Stimulated activated CD4-positive, alpha-beta T cell treated with anti-CD3 and anti-CD28 coated beads, Interleukin-1b, Interleukin-23, amount 100 ng/mL, for 4 hours (primary cell): ENCODE results near the gene VMO1.
A peak's percentile ranks its signal among the peaks of the same experiment; 100 is the strongest.
"Not testable (repeated sequence)": the region's sequence is repeated elsewhere in the genome, so short reads cannot be mapped to it uniquely, and the experiment has no call there.

Experiments used
- DNase-seq, 2 donors: peaks; one replicate each; pipeline ENCODE4 v3.0.0-alpha.2; 2020; ENCODE audit warnings: low read depth in 2 of 2

Gene VMO1, protein sequence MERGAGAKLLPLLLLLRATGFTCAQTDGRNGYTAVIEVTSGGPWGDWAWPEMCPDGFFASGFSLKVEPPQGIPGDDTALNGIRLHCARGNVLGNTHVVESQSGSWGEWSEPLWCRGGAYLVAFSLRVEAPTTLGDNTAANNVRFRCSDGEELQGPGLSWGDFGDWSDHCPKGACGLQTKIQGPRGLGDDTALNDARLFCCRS

DNA sequence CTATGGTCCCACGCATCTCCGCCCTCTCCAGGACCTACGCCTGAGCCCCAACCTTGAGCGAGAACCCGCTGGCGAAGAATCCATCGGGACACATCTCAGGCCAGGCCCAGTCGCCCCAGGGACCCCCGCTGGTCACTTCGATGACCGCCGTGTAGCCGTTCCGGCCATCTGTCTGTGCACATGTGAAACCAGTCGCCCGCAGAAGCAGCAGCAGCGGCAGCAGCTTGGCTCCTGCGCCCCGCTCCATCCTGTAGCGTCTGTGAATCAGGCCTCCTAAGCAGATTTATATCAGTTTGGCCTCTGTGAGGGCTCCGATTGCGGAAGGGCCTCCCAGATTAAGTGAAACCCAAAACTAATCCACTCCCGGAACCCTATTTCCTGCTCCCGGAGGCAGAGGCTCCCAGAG lies at the start of gene VMO1:
VMO1 (minus strand) TSS at position 259 of the 406 bp plus-strand sequence; CDS start at position 247, 12 bp downstream.
- no peak for DNase-seq

DNA sequence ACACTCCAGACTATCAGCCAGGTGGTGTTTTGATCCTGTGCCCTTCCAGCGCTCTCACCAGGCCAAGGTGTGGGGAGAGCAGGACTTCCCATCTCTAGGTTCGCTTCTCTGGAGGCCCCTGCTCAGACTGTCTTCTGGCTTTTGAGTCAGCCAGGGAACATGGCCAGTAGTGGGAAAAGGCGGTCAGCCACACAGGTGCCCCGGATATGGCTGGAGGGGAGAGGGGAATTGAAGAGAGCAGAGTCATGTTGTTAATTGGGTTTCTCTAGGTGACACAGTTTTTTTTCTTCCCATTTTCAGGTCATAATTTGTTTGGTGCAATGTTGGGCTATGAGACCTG lies 48.5 kb upstream of the VMO1 start:
- no peak for DNase-seq

DNA sequence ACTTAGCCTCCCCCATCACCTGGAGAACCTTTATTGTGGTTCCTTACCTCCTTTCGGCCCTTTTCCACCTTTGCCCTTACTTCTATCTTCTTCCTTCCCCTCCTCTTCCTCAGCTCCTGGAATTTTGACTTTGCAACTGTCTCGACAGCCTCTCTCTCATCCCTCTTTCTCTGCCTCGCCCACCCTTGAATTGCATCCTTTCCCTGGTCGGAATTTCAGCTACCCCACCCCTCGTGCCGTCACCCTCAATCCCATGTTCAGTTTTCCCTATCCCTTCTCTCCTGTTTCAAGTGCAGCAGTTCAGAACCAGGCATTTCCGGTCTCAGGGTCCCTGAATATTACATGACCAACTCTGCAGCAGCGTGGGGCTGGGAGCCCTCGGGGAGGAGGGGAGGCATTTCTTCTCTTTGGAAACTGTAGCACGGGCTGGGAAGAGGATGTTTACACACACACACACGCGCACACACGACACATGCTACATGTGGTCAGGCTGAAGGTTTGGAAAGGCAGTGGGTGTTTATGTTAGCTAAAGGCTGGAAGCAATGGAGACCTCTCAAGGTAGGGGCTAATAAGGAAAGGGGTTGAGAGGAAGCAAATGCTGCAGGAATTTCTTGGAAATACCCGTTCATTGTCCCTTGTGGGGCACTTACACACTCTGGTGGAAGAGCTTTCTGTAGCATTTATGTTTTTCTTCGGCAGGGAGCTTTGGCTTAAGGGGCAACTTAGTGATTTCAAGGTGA lies 47.9 kb upstream of the VMO1 start:
- DNase-seq, result peak in 1 of 2 donors; percentile 8

DNA sequence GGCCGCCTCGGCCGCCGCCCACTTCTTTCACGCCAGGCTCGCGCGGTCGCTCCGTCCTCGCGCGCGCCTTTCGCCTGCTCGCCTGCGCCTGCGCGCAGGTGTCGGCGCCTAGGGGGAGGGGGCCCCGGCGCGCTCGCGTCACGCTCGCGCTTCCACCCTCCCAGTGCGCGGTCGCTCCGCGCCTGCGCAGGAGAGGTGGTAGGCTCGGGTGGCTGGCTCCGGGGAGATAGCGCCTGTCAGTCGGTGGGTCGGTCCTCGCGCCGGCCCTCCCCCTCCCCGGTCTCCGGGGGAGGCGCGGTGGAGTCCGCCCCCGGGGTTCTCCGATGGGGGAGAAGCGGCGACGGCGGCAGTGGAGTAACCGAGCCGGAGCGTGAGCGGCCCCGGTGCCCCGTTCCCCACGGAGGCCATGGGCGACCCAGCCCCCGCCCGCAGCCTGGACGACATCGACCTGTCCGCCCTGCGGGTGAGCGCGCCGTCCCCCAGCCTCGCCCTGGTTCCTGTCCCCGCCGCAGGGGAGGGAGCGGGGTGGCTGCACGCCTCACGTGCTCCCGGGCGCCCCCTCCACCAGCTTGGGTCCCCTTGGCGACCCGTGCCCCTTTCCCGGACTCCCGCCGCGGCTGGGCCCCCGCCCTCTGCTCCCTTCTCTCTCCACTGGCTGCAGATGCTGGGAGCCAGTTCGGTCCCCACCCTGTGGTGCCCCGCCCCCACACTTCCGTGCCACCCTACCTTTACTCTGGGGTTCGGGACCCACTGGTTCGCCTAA lies 47.2 kb upstream of the VMO1 start, which contains the start of gene MINK1:
MINK1 (plus strand) TSS at position 163 of the 763 bp plus-strand sequence; CDS start at position 407, 244 bp downstream.
- peak; percentile 78 to 82 for DNase-seq

DNA sequence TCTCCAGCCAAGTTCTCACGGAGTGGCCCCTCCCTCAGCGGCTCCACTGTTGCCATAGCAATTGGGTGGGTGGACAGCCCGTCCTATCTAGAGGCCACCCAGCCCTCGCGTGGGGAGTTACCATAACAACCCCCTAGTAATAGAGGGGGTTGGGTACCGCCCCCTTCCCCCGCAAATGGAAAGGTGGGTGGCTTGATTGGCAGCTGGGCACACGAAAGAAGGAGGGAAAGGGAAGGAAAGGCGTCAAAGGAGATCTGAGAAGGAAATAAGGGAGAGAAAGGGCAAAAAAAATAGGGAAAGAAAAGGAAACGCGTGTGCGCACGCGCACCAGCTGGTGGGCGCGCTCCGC lies 46.6 kb upstream of the VMO1 start:
- DNase-seq, result not testable (repeated sequence)

DNA sequence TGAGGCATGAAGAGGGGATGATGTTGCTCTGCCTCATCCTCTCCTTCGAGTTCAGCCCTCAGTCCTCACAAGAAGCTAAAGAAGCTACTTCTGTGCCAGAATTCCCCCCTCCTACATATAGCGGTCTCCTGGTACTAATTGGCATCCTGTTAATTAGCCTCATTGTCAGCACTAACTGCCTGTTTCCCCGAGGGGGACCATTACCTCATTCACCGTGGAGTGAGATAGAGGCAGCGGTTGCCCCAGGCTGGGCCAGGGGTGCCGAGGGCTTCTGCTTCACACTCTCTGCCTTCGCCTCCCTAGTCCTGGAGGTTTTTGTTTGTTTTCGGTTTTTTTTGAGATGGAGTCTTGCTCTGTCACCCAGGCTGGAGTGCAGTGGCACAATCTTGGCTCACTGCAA lies 41.2 kb upstream of the VMO1 start:
- no peak for DNase-seq

DNA sequence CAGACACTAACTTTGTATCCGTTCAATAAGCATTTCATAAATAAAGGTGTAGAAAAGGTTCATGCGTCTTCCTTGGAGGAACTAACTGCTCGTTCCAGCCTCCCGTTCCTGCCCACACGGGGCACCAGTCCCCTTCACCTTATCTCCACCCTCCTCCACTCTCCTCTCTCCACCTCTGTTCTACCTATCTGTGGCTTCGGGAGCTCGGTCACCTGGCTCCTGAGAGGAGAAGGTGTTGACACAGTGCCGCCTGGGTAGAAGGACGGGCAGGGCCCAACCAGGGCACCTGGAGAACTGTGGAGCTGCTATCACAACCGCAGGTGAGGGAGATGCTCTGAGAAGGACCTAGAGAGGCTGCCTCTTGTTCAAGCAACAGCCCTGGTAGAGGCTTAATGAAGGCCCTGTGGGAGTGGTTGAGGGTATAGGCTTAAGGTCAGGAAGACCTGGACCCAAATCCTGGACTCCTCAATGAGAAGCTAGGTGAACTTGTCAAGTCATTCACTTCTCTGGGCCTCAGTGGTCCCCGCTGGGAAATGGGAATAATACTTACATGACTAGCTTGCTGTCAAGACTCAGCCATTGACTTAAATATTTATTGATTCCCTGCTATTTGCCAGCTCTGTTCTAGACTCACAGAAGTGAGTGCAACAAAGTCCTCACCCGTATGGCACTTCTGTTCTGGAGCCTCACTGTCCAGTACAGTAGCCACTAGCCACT lies 37.4 kb upstream of the VMO1 start:
- no peak for DNase-seq

DNA sequence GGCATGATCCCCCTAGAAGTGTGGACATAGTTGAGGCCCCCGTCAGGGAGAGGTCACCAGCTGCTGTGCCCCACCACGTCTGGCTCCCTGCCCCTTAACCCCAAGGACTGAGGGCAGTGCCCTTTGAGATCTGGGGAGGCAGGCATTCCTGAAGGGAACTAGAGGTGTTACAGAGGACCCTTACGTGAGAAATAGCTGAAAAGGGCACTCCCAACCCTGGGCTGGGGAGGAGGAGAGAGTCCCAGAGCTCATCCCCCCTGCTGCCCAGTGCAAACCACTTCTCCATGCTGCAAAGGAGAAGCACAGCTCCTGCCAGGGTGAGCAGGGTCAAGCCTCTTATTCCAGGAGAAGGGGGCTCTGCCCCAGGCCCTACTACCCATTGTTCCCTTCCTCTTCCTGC lies 36.7 kb upstream of the VMO1 start:
- no peak for DNase-seq

DNA sequence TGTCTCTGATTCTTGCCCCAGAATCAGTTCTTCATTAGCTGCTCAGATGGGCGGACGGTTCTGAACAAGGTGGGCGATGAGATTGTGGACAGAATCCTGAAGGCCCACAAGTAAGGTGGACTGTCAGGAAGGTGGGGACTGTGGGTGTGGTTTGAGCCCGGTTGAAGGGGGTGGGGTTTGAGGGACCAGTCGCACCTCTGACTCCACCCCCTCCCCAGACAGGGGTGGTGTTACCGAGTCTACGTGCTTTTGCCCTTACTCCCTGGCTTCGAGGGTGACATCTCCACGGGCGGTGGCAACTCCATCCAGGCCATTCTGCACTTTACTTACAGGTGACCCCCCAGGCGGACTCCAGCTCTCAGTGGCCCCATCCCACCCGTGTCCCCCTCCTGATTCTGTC lies 32.1 kb upstream of the VMO1 start:
- DNase-seq, result no peak

DNA sequence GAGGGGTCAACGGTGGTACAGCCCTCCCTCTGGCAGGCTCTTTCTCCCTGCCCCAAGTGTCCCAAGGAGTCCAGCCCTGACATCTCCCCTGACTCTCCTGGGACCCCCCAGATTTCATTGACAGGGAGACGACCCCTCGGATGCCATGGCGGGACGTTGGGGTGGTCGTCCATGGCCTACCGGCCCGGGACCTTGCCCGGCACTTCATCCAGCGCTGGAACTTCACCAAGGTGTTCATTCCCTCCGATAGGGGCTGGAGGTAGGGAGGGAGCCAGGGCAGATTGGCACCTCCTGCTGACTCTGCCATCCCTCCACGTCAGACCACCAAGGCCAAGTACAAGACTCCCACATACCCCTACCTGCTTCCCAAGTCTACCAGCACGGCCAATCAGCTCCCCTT lies 30.7 kb upstream of the VMO1 start:
- DNase-seq, result no peak

DNA sequence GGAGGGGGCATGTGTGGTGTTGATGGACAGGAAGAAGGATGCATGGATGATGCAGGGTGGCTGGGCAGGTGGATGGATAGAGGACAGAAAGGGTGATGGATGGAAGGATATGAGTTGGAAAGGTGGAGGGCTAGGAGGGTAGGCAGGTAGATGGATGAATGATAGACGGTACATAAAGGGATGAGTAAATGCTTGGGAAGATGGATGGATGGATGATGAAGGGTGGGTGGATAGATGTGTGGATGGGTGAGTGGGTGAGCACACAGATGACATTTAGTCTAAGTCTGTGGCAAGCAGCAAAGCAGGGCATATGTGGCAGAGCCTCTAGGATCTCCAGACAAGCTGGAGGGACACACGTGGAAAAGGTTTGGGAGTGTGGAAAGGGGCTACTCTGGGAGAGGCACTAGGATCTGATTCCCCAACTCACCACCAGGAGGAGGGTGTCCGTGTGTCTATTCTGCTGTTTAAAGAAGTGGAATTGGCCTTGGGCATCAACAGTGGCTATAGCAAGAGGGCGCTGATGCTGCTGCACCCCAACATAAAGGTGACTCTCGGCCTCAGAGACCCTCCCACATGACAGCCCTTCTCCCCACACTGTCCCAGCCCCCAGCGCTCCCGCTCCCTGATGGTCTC lies 29.0 kb upstream of the VMO1 start:
- no peak for DNase-seq

DNA sequence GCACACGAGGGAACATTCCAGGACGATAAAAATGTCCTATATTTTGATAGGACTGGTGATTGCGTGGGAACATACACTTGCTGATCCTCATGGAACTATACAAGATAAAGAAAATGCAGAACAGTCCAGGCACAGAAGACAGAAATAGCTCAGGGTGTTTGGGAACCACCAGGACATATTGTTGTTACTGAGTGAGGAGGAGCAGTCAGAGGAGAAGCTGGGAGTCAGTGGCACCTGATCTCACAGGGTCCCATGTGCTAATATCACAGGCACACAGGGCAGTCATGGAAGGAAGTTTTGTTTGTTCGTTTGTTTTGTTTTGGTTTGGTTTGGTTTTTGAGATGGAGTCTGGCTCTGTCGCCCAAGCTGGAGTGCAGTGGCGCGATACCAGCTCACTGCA lies 26.5 kb upstream of the VMO1 start:
- no peak for DNase-seq

DNA sequence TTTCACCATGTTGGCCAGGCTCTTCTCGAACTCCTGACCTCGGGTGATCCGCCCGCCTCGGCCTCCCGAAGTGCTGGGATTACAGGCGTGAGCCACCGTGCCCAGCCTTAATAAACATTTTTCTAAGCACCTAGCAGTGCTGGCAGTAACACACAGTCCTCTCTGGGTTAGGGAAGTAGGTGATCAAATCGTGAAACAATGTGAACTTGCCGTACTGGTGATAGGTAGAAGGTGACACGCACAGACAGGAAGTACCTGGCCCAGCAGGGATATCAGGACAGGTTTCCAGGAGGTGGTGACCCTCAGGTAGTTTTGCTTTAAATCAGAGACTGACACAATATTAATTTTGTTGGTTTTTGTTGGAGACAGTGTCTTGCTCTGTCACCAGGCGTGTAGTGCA lies 25.3 kb upstream of the VMO1 start:
- no peak for DNase-seq

DNA sequence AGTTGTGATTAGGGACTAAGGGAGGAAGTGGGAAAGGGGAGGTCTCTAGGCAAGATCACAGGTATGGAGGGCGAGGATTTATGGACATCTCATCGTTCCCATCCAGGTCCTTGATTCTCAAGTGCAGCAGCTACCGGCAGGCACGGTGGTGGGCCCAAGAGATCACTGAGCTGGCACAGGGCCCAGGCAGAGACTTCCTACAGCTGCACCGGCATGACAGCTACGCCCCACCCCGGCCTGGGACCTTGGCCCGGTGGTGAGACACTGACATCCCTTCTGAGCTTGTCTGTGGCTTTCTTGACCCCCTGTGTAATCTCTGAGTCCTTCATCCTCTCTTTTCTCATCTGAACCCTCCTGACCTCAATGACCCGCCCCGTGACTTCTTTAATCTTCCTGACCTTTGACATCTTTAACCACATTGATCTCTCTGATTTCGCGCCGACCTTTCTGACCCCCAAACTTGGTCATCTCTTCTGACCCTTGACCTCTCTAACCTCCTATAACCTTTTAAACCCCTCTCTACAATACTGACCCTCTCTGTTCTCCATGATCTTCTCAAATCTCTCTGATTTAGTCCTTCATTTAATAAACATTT lies 24.6 kb upstream of the VMO1 start:
- no peak for DNase-seq

DNA sequence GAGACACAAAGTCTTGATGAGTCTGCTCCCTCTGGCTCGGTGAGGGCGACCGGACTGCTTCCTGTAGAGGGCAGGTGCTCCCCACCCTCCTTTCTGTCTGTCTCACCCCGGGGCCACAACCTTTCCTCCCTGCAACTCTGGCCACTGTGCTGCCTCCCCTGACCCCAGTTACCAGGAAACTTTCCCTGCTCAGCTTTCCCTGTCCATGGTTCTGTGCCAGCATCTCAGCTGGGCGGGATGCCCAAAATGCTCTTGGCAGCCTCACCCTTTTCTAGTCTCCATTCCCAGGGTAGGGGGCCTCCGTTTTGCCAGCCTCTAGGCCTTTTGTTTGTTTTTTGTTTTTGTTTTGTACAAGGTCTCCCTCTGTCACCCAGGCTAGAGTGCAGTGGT lies 22.2 kb upstream of the VMO1 start:
- DNase-seq, result no peak

DNA sequence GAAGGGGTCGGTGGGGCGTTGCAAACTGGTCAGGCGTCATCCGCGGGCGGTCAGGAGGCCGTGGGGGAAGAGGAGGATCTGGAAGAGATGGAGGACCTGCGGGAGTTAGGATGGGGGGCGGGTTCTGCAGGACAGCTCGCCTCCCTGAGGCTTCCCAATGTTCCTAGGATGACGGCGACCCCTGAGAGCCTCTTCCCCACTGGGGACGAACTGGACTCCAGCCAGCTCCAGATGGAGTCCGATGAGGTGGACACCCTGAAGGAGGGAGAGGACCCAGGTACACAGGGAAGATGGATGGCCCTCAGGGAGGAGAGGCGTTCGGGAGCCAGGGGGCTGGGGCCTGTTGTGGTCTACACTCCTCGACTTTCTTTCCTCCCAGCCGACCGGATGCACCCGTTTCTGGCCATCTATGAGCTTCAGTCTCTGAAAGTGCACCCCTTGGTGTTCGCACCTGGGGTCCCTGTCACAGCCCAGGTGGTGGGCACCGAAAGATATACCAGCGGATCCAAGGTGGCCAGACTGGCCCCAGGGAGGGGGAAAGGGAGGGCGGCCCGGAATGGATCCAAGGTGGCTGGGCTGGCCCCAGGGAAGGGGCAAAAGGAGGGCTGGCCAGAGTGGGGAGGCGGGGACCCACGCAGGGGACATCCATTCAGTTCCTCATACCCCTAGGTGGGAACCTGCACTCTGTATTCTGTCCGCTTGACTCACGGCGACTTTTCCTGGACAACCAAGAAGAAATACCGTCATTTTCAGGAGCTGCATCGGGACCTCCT lies 21.6 kb upstream of the VMO1 start:
- DNase-seq, result no peak

DNA sequence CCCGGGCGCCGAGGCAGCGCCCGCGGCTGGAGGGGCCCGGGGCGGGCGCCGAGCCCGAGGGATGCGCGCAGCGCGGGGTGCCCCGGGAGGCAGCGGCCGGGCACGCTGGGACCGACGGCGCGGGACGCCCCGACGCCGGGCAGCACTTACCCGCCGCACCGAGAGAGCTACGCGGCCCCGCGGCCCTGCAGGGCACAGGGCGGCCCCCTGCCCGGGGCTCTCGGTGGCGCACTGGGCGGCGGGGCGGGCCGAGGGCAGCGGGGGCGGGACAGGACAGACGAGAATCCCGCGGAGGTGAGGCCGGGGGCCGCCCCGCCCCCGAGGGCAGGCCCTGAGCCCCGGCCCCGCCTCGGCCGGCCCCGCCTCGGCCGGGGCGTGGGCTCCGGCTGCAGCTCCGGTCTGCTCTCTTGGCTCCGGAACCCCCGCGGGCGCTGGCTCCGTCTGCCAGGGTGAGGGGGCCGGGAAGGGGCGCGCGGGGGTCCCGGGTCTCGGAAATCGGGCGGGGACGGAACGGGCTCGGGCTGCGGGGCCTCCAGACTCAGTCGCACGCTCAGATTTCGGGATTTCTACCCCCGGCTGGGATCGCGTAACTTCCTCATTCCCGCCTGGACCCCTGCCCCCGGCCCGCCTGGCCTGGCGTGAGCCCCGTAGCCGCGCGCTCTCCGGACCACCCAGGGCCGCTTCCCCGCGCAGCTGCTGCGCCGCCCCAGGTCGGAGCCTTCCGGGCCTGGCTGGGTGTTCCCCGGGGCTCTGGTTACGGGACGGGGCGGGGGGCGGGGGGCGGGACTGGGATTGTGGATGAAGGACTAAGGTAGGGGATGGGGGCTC lies 20.8 kb upstream of the VMO1 start, which contains the start of gene PLD2:
PLD2 (plus strand) TSS at position 376 of the 828 bp plus-strand sequence. CDS start 621 bp downstream, outside the sequence.
- DNase-seq, result peak; percentile 76 to 87

DNA sequence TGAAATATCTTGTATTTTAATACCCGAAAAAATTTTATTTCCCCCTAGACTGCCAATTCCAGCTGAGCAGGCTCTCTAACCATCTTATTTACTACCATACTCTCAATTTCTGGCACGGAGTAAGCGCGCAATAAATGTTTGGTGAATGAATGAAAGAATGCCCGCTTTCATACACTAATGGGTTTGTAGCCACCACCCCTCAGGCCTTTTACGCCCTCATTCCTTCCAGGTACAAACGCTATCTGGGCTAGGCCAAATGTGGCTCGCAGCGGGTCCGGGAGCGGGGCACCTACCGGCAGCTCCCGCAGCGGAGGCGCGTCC lies 20.3 kb upstream of the VMO1 start:
- no peak for DNase-seq

DNA sequence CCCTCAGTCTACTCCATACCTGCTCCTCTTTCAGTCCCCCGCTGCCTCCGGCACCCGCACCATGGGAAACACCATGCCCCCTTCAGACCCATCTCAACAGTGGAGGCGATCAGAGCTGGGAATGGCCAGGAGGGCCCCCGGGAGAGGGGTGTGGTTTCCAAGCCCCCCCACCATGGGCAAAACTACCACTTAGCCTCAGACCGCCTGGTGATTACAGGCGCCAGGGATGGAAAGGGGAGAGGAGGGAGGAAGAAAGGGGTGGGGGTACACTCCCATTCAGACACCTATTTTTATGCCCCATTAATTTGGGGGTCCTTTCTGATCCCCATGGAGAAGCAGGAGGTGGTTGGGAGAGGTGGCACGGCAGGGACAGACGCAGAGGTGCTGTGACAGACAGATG lies 16.1 kb upstream of the VMO1 start, which contains the start of gene C17orf114:
C17orf114 (minus strand) TSS at position 101 of the 400 bp plus-strand sequence.
- DNase-seq, result no peak
